Left ventricle myocardium inferior (tissue), 1 donor: ENCODE results near the gene CCDC86. TPM values are rescaled to one million over a fixed set of nuclear protein-coding genes. Genes with fewer than 3 reads are reported as not detected.

ENCODE experiments used
- DNase-seq: peaks from one replicate; pipeline ENCODE4 v3.0.0-alpha.2; 2020
- H3K27ac ChIP-seq: fragments of 200-600 bp; replicated peaks from 2 replicates; pipeline ENCODE4 v1.8.0; 2021
- H3K27me3 ChIP-seq: fragments of 200-600 bp; 2 replicates; pipeline ENCODE4 v1.8.0; 2021; ENCODE audit warnings: low read depth
- H3K36me3 ChIP-seq: fragments of 200-600 bp; 2 replicates; pipeline ENCODE4 v1.8.0; 2021
- H3K4me1 ChIP-seq: fragments of 200-600 bp; 2 replicates; pipeline ENCODE4 v1.8.0; 2021
- H3K4me3 ChIP-seq: fragments of 200-600 bp; 2 replicates; pipeline ENCODE4 v1.8.0; 2021; ENCODE audit warnings: mild to moderate bottlenecking, moderate library complexity
- H3K9me3 ChIP-seq: fragments of 200-600 bp; replicated peaks from 2 replicates; pipeline ENCODE4 v1.8.0; 2021
- intact Hi-C: fragments of 100-400 bp; cut with micrococcal nuclease; formaldehyde crosslinking; loops from one replicate; pipeline ENCODE4 v1.11.0; 2022
- total RNA-seq: library from RNA; stranded (reverse); fragmentation: NEBNext Ultra II Directional; extraction: Animal tissue kit (Norgen Biotek cat#: 25700); gene quantifications from one replicate; pipeline ENCODE4 v1.2.1, GENCODE V29; 2021
- TF ChIP-seq, protein P1 (sequence below): fragments of 200-600 bp; IDR thresholded peaks from 2 replicates; pipeline ENCODE4 v1.8.0; 2021; ENCODE audit warnings: antibody characterized with exemption, mild to moderate bottlenecking, borderline replicate concordance
- donor health status: DM: no; HTN: yes; CAD: no; lungs with severe emphysema.

Gene CCDC86
- total RNA-seq, 1 donor from 2014 or later, result 9.3 TPM

DNA sequence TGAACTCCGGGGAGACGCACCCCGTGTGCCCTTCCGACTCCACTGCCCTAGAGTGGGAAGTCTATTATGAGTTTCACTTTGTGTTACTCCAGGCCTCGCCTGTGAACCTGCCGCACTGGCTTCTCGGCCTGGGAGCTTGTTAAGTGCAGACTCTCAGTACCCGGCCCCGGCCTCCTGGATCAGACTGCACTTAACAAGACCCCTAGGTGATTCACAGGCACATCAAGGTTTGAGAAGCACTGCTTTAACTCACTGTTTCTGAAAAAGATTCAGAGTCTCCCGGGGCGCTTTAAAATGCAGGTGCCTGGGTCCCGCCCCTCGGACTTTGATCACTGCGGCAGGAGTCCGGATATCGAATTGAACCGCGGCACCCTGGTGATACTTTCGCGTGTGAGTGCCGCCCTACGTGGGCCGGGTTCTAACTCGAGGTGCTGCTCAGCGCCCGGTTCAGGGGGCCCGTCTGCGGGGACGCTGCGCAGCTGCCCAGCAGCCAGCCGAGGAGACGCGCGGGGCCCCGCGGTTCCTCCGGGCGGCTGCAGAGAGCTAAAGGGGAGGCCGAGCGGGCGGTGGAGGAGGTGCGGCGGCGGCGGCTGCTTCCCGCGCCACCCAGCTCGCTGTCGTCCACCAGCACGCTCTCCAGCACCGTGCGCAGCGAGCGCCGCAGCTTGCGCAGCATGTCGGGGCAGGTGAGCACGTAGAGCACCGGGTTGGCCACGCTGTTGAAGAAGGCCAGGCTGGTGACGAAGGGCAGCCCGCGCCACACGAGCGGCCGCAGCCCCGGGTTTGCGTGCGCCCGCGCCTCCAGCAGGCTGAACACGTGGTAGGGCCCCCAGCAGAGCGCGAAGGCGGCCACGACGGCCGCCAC lies 10.4 kb downstream of the CCDC86 start:
- H3K4me1 ChIP-seq, result no peaks in the 10 kb centered on the region
- DNase-seq, result no peak
- no peaks in the 10 kb centered on the region for H3K9me3 ChIP-seq
- H3K4me3 ChIP-seq, result no peak overlapping the region
- TF ChIP-seq, protein P1, sequence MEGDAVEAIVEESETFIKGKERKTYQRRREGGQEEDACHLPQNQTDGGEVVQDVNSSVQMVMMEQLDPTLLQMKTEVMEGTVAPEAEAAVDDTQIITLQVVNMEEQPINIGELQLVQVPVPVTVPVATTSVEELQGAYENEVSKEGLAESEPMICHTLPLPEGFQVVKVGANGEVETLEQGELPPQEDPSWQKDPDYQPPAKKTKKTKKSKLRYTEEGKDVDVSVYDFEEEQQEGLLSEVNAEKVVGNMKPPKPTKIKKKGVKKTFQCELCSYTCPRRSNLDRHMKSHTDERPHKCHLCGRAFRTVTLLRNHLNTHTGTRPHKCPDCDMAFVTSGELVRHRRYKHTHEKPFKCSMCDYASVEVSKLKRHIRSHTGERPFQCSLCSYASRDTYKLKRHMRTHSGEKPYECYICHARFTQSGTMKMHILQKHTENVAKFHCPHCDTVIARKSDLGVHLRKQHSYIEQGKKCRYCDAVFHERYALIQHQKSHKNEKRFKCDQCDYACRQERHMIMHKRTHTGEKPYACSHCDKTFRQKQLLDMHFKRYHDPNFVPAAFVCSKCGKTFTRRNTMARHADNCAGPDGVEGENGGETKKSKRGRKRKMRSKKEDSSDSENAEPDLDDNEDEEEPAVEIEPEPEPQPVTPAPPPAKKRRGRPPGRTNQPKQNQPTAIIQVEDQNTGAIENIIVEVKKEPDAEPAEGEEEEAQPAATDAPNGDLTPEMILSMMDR, result no peak
- H3K36me3 ChIP-seq, result peaks cover 50% of the 10 kb centered on the region
- no peak overlapping the region for H3K27ac ChIP-seq
- peaks cover 13% of the 10 kb centered on the region for H3K27me3 ChIP-seq
- intact Hi-C loops, result no loop called here

- no peaks in the 10 kb centered on the region for H3K4me1 ChIP-seq
- peaks cover 13% of the 10 kb centered on the region for H3K27me3 ChIP-seq
- no peak for DNase-seq
- no peak overlapping the region for H3K27ac ChIP-seq
- H3K4me3 ChIP-seq, result peak overlapping the region; percentile 51
- no peaks in the 10 kb centered on the region for H3K9me3 ChIP-seq
- intact Hi-C loops, result no loop called here
- TF ChIP-seq, protein P1, result no peak
- H3K36me3 ChIP-seq, result peaks cover 43% of the 10 kb centered on the region
These were observed 11.4 kb downstream of the CCDC86 start for GRCh38 chr11:60852982-60853950.

DNA sequence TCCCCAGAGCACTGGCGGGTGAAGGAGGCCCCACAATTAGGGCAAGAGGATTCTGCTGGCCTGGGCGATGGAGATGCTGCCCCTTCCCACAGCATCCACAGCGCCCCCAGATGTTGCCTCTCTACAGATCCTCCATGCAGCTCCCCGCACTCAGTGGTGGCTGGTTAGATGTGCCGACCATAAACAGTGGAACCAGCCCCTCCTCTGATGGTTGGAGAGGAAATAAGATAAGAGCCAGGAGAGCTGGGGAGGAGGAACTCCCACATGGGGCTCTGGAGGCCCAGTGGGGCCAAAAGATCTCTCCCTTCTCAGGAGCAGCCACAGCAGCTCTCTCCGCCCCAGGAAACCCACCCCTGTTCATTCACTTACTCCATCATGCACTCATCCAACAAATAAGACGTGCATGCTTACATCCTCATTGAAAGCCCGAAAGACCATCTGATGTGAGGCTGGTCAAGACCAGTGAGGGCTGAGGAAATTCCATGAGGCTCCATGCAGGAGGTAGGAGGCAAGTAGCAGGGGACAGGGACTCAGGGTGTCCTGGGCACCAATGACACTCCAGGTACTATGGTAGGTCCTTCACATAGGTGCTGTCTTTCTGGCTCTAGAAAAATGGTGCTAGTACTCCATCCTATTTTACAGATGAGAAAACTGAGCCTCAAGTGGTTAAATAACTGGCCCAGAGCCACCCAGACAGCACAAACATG lies 12.4 kb downstream of the CCDC86 start:
- no peaks in the 10 kb centered on the region for H3K4me1 ChIP-seq
- TF ChIP-seq, protein P1, result no peak
- H3K27ac ChIP-seq, result peak overlapping the region; percentile 63
- peak overlapping the region; percentile 51 for H3K4me3 ChIP-seq
- H3K9me3 ChIP-seq, result no peaks in the 10 kb centered on the region
- H3K27me3 ChIP-seq, result peaks cover 13% of the 10 kb centered on the region
- no peak for DNase-seq
- intact Hi-C loops, result no loop called here
- peaks cover 33% of the 10 kb centered on the region for H3K36me3 ChIP-seq

DNA sequence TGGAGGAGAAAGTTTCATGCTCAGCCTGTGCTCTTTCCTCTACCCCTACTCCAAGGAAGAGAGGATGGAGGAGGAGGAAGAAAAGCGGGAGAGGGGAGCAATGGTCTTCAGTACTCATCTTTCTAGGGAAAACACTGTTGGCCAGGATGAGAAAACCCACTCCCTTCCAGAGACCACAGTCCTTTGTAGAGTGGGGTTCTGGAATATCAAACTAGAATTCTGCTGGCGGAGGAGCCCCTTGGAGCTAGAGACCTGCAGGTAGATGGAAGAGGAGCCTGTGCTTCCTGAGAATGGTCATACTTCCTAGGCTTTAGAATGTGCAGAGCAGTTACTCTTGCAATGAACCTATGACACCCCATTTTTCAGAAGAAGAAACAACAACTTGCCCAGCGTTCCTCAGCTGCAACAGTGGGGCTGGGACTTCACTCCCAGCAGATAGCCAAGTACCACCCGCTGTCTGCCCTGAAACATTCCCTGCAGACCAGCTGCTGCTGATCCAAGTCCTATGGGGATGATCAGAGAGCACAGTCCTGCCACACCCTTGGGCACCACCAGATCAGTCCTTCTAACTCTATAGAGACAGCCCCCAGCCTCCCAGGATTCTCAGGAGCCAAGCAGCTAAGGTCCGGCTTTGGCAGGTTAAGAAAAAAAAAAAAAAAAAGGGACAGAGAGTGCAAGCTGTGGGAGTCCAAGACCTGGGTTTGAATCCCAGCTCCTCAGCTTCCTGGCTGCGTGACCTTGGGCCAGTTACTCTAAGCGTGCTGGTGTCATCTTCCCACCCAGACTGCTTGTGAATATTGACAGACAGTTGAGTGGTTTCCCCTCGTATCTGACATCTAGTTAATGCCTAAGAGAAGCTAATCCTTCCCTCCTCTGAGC lies 13.2 kb downstream of the CCDC86 start:
- Histone ChIP-seq H3K9me3 (no peaks in the 10 kb centered on the region), H3K4me1 (no peaks in the 10 kb centered on the region), H3K4me3 (peak overlapping the region; percentile 51), H3K36me3 (peaks cover 25% of the 10 kb centered on the region), H3K27ac (peak overlapping the region; percentile 63), H3K27me3 (peaks cover 13% of the 10 kb centered on the region)
- intact Hi-C loops, result no loop called here
- DNase-seq, result no peak
- TF ChIP-seq, protein P1, result no peak
